Measurements from ENCODE around the gene NLGN3. TPM values are rescaled to one million over a fixed set of nuclear protein-coding genes. Genes with fewer than 3 reads are reported as not detected.

NLGN3 gene
- total and polyA plus RNA-seq, 2 of the 8 experiments (the other 6 are each of a cell fraction or from before 2014, with no cell fraction given) = 12.0 to 14.8 TPM

GRCh38 chrX:71212536-71212935 is 67.9 kb downstream of the NLGN3 start:
- H2BK120ac ChIP-seq (replicated peaks; ENCODE audit: low read depth, low read length) = no peak overlapping the region

More at GRCh38 chrX:71212536-71212935, 67.9 kb downstream of the NLGN3 start:
- Histone ChIP-seq H4K5ac (ENCODE audit: insufficient read length, low read depth, low read length) (no peak overlapping the region), H4K20me1 (replicated peaks in 1 of 2; ENCODE audit: control insufficient read depth in 1 of 2, insufficient read depth in 2 of 2, low read length in 2 of 2) (no peaks in the 10 kb centered on the region), H3K23ac (ENCODE audit: insufficient read length) (no peak overlapping the region), H3K9me3 (ENCODE audit: insufficient read depth in 2 of 2, low read depth in 1 of 2, low read length in 1 of 2) (no peaks in the 10 kb centered on the region), H3K79me1 (ENCODE audit: low read depth, low read length) (no peaks in the 10 kb centered on the region), H3K79me2 (ENCODE audit: control insufficient read depth in 1 of 2, insufficient read depth in 2 of 2, low read length in 2 of 2) (no peaks in the 10 kb centered on the region), H3K14ac (ENCODE audit: insufficient read length) (no peak overlapping the region), H3K4me3 (ENCODE audit: extremely low read depth in 1 of 4, insufficient read depth in 2 of 4, low read depth in 3 of 4, low read length in 4 of 4) (no peak overlapping the region), H2AFZ (ENCODE audit: low read length) (no peak overlapping the region), H2BK15ac (ENCODE audit: low read length) (no peak overlapping the region), H3K27ac (ENCODE audit: low read depth, low read length) (no peak overlapping the region), H3K9ac (replicated peaks in 1 of 4; ENCODE audit: extremely low read depth in 1 of 4, low read depth in 3 of 4, low read length in 3 of 4) (no peak overlapping the region), H3K4me2 (ENCODE audit: insufficient read depth in 1 of 2, low read depth in 2 of 2, low read length in 2 of 2) (no peak overlapping the region), H2BK20ac (ENCODE audit: low read length) (no peak overlapping the region), H3K27me3 (replicated peaks in 1 of 4; ENCODE audit: control insufficient read depth in 3 of 4, extremely low read depth in 1 of 4, insufficient read depth in 3 of 4, low read length in 3 of 4) (no peaks in the 10 kb centered on the region), H3K56ac (replicated peaks; ENCODE audit: insufficient read length, low read depth, low read length) (no peak overlapping the region), H3K4me1 (replicated peaks in 1 of 4; ENCODE audit: control insufficient read depth in 3 of 4, insufficient read depth in 4 of 4, low read length in 3 of 4) (peaks cover 0 to 3% (median 0%) of the 10 kb centered on the region in 4 experiments; a peak in 3 of 7 replicates), H3K23me2 (ENCODE audit: low read depth, low read length) (no peaks in the 10 kb centered on the region), H3K18ac (ENCODE audit: extremely low read depth, low read length) (no peak overlapping the region), H2BK5ac (ENCODE audit: low read depth, low read length) (no peak overlapping the region), H3K4ac (replicated peaks; ENCODE audit: insufficient read length, low read depth, low read length) (no peak overlapping the region), H4K8ac (ENCODE audit: extremely low read depth, insufficient read depth, low read length) (no peak overlapping the region), H3K36me3 (ENCODE audit: control insufficient read depth in 2 of 4, insufficient read depth in 4 of 4, low read length in 3 of 4) (no peaks in the 10 kb centered on the region), H2BK12ac (ENCODE audit: low read depth, low read length) (no peak overlapping the region), H4K91ac (replicated peaks; ENCODE audit: insufficient read length, low read length) (no peak overlapping the region), H2AK5ac (ENCODE audit: low read depth, low read length) (no peak overlapping the region)
- TF ChIP-seq RFX5 (IDR thresholded peaks at IDR 0.05; ENCODE audit: borderline replicate concordance, low read depth, low read length) = no peak
- no peak for TF ChIP-seq ATF2 (IDR thresholded peaks at IDR 0.05; ENCODE audit: low read length)
- FAIRE-seq (no peak), DNase-seq (ENCODE audit: low read depth in 1 of 2, low spot score in 2 of 2) (no peak)
- ChIA-PET POLR2A (ENCODE audit: partially characterized antibody) (interaction anchor here (1.0 to 1.6 kb wide), 3 partner anchors 11 to 155 kb away, joined by 3 to 5 read pairs (median 4); partner anchors contain the start of gene GJB1), CTCF (ENCODE audit: partially characterized antibody) (no interaction called here)
- WGBS, 2 experiments (ENCODE audit: extremely low coverage in 1 of 2, insufficient coverage in 1 of 2, insufficient read length in 1 of 2, insufficient replicate concordance in 2 of 2, low coverage in 1 of 2, low lambda C conversion rate in 2 of 2, missing lambda C conversion rate in 1 of 2) = 70% methylated on average over 5 of the region's 5 CpGs; no CpG with 5 or more reads in 1 of the 2 experiments
